Measurements from ENCODE around the gene GPR35. TPM values are rescaled to one million over a fixed set of nuclear protein-coding genes. Genes with fewer than 3 reads are reported as not detected.

The GPR35 gene
- total and polyA plus RNA-seq, 2 of the 13 experiments (the other 11 are each of a cell fraction or from before 2014, with no cell fraction given): 27.1 to 44.2 TPM

DNA sequence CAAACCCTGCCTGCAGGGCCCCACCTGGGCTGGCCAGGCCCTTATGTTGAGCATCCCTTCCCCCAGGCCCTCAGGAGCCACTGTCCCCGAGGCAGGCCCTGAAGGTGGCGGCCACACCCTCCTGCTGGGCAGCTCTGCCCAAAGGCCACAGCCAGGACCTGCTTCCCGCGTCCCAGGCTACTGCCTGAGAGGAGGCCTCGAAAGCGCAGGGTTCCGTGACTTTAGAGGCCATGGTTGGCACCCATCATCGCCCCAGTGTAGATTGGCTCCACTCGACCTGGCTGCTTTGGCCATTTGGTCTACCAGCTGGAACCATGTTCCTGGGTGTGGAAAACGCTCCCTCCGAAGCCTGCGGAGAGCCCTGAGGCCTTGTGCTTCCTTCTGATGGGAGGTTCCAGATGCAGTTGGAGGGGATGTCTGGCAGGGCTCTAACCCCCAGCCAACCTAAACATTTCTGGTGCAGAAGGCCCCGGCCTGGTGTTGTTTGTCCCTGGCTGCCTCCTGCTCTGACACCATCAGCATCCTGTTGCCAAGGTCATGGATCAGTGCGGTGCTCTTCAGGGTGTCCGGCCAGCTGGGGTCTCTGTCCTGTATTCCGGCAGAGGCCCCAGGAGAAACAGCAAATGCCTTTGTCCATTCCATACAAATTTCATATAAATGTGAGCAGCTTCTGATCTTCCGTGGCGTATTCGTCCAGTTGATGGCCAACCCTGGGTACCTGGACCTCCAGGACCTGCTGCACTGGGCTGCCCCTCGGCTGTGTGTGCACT, 24.0 kb upstream of the GPR35 start (continued):
- TF ChIP-seq, protein P1, sequence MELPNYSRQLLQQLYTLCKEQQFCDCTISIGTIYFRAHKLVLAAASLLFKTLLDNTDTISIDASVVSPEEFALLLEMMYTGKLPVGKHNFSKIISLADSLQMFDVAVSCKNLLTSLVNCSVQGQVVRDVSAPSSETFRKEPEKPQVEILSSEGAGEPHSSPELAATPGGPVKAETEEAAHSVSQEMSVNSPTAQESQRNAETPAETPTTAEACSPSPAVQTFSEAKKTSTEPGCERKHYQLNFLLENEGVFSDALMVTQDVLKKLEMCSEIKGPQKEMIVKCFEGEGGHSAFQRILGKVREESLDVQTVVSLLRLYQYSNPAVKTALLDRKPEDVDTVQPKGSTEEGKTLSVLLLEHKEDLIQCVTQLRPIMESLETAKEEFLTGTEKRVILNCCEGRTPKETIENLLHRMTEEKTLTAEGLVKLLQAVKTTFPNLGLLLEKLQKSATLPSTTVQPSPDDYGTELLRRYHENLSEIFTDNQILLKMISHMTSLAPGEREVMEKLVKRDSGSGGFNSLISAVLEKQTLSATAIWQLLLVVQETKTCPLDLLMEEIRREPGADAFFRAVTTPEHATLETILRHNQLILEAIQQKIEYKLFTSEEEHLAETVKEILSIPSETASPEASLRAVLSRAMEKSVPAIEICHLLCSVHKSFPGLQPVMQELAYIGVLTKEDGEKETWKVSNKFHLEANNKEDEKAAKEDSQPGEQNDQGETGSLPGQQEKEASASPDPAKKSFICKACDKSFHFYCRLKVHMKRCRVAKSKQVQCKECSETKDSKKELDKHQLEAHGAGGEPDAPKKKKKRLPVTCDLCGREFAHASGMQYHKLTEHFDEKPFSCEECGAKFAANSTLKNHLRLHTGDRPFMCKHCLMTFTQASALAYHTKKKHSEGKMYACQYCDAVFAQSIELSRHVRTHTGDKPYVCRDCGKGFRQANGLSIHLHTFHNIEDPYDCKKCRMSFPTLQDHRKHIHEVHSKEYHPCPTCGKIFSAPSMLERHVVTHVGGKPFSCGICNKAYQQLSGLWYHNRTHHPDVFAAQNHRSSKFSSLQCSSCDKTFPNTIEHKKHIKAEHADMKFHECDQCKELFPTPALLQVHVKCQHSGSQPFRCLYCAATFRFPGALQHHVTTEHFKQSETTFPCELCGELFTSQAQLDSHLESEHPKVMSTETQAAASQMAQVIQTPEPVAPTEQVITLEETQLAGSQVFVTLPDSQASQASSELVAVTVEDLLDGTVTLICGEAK (IDR thresholded peaks at IDR 0.05): no peak
- TF ChIP-seq, protein P1 (CRISPR knock-in tag; IDR thresholded peaks at IDR 0.05): 0 out of 2 replicates have a peak, but pooled peaks have one; percentile 31
- TF ChIP-seq HNF4G (IDR thresholded peaks at IDR 0.05; ENCODE audit: borderline replicate concordance, low read depth, low read length): no peak
- no peak for TF ChIP-seq HNF4G (CRISPR knock-in tag; IDR thresholded peaks at IDR 0.05; ENCODE audit: borderline replicate concordance, low read depth)
- TF ChIP-seq ZNF687 (CRISPR knock-in tag; IDR thresholded peaks at IDR 0.05): peak; percentile 85
- TF ChIP-seq ATF1 (CRISPR knock-in tag; IDR thresholded peaks at IDR 0.05): no peak
- peak; percentile 25; the same call in 1 of the 2 replicates for TF ChIP-seq ZFP91 (CRISPR knock-in tag; IDR thresholded peaks at IDR 0.05; ENCODE audit: borderline replicate concordance)
